Loucy (cell line): Measurements from ENCODE around the gene MACROH2A1.

ENCODE experiments used
- H2AFZ ChIP-seq: fragments of 200-600 bp; sonication (generic); 2 replicates; pipeline ENCODE4 v1.6.0; 2016; ENCODE audit warnings: antibody characterized with exemption, mild to moderate bottlenecking, low read length, moderate library complexity
- H3F3A ChIP-seq: fragments of 200-600 bp; 2 replicates; pipeline ENCODE4 v1.6.0; 2016; ENCODE audit warnings: antibody characterized with exemption, low read depth, mild to moderate bottlenecking
- H3K27me3 ChIP-seq: fragments of 200-600 bp; sonication (generic); 2 replicates; pipeline ENCODE4 v1.6.1; 2014; ENCODE audit warnings: low read length, mild to moderate bottlenecking; ENCODE audit not compliant: insufficient read depth, poor library complexity, severe bottlenecking
- H3K36me3 ChIP-seq: fragments of 200-600 bp; sonication (generic); 2 replicates; pipeline ENCODE4 v1.6.1; 2016; ENCODE audit warnings: low read length; ENCODE audit not compliant: insufficient read depth
- H3K4me1 ChIP-seq: fragments of 200-600 bp; sonication (generic); 2 replicates; pipeline ENCODE4 v1.5.1; 2014; ENCODE audit warnings: low read length, mild to moderate bottlenecking; ENCODE audit not compliant: insufficient read depth, poor library complexity, severe bottlenecking
- H3K4me2 ChIP-seq: fragments of 200-600 bp; sonication (generic); 2 replicates; pipeline ENCODE4 v1.6.0; 2014; ENCODE audit warnings: antibody characterized with exemption, low read length, low read depth, mild to moderate bottlenecking; ENCODE audit not compliant: poor library complexity, severe bottlenecking
- H3K4me3 ChIP-seq: fragments of 200-600 bp; sonication (generic); 2 replicates; pipeline ENCODE4 v1.5.1; 2014; ENCODE audit warnings: low read length, mild to moderate bottlenecking, mixed read lengths; ENCODE audit not compliant: poor library complexity, severe bottlenecking
- H3K79me2 ChIP-seq: fragments of 200-600 bp; sonication (generic); 2 replicates; pipeline ENCODE4 v1.6.1; 2014; ENCODE audit warnings: low read length; ENCODE audit not compliant: insufficient read depth
- H3K9ac ChIP-seq: fragments of 200-600 bp; sonication (generic); 2 replicates; pipeline ENCODE4 v1.6.0; 2014; ENCODE audit warnings: mild to moderate bottlenecking, low read depth, low read length, moderate library complexity; ENCODE audit not compliant: poor library complexity, severe bottlenecking
- H3K9me2 ChIP-seq: fragments of 200-600 bp; sonication (generic); replicated peaks from 2 replicates; pipeline ENCODE4 v1.6.1; 2016; ENCODE audit warnings: low read depth, low read length, mixed read lengths
- H3K9me3 ChIP-seq: fragments of 200-600 bp; sonication (generic); 2 replicates; pipeline ENCODE4 v1.6.1; 2014; ENCODE audit warnings: mild to moderate bottlenecking, antibody characterized with exemption, low read length, low read depth; ENCODE audit not compliant: insufficient read depth
- H4K20me1 ChIP-seq: fragments of 200-600 bp; sonication (generic); 2 replicates; pipeline ENCODE4 v1.6.0; 2014; ENCODE audit warnings: antibody characterized with exemption, low read length, mild to moderate bottlenecking; ENCODE audit not compliant: insufficient read depth, poor library complexity, severe bottlenecking
- EZH2phosphoT487 ChIP-seq: fragments of 200-600 bp; IDR thresholded peaks from 2 replicates; pipeline ENCODE4 v1.6.1; 2018; ENCODE audit warnings: antibody characterized with exemption, mild to moderate bottlenecking, moderate library complexity, borderline replicate concordance
- TF ChIP-seq, protein P1 (sequence below): fragments of 200-600 bp; sonication (generic); conservative IDR thresholded peaks from 2 replicates; pipeline ENCODE4 v1.5.1; 2014; ENCODE audit warnings: mild to moderate bottlenecking, antibody characterized with exemption, low read length

Gene MACROH2A1

DNA sequence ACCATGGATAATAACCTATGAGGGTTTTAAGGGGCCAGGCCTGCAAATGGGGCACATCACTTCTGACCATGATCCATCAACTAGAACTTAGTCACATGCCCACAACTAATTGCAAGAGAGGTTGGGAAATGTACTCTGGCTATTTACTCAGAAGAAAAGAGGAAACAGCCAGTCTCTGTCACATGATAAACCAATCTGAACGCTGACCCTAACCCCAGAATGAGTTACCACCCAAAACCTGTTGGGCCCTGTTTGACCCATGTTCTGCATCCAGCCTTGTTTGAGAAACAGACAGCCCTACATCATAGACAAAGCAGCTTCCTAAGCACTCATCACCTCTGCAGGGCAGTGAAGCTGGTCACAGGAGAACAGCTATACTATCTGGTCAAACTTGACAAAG is 5.8 kb downstream of the MACROH2A1 start:
- Histone ChIP-seq H3F3A (no peaks in the 10 kb centered on the region), H3K9me2 (no peaks in the 10 kb centered on the region), H3K36me3 (peaks cover 54% of the 10 kb centered on the region; the same call in 1 of the 2 replicates), H3K4me2 (peak overlapping the region; percentile 93), H3K9me3 (no peaks in the 10 kb centered on the region), H4K20me1 (peaks cover 99% of the 10 kb centered on the region), H3K27me3 (peaks cover under 1% of the 10 kb centered on the region), H3K9ac (peak overlapping the region; percentile 99), H2AFZ (no peak overlapping the region), H3K4me1 (peaks cover 89% of the 10 kb centered on the region), H3K79me2 (peaks cover 100% of the 10 kb centered on the region), H3K4me3 (peak overlapping the region; percentile 84)
- TF ChIP-seq, protein P1, sequence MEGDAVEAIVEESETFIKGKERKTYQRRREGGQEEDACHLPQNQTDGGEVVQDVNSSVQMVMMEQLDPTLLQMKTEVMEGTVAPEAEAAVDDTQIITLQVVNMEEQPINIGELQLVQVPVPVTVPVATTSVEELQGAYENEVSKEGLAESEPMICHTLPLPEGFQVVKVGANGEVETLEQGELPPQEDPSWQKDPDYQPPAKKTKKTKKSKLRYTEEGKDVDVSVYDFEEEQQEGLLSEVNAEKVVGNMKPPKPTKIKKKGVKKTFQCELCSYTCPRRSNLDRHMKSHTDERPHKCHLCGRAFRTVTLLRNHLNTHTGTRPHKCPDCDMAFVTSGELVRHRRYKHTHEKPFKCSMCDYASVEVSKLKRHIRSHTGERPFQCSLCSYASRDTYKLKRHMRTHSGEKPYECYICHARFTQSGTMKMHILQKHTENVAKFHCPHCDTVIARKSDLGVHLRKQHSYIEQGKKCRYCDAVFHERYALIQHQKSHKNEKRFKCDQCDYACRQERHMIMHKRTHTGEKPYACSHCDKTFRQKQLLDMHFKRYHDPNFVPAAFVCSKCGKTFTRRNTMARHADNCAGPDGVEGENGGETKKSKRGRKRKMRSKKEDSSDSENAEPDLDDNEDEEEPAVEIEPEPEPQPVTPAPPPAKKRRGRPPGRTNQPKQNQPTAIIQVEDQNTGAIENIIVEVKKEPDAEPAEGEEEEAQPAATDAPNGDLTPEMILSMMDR: no peak
- TF ChIP-seq EZH2phosphoT487: no peak

DNA sequence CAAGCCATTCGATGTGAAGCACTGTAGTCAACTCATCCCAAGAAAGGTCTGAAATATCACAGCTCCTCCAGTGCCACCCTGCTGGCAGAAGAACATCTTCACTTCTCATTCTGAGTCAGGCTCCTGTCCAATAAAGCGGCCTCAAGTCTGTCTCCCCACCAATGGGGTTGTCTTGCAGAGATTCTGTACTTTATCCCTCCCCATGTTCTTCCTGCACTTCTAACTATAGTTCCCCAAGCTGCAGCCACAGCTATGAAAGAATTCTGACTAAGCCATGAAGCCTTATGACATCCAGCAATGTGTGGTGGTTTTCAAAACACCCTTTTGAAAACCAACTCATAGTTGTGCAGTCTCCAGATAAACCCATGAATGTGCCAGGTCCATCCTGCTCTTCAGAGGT is 6.8 kb downstream of the MACROH2A1 start:
- Histone ChIP-seq H3K79me2 (peaks cover 100% of the 10 kb centered on the region), H3F3A (no peaks in the 10 kb centered on the region), H4K20me1 (peaks cover 99% of the 10 kb centered on the region), H3K9me2 (no peaks in the 10 kb centered on the region), H3K4me2 (peak overlapping the region; percentile 93), H3K27me3 (no peaks in the 10 kb centered on the region), H3K9ac (peak overlapping the region; percentile 56), H3K4me1 (peaks cover 95% of the 10 kb centered on the region), H2AFZ (no peak overlapping the region), H3K36me3 (peaks cover 64% of the 10 kb centered on the region), H3K4me3 (peak overlapping the region; percentile 84), H3K9me3 (no peaks in the 10 kb centered on the region)
- no peak for TF ChIP-seq EZH2phosphoT487
- TF ChIP-seq, protein P1: no peak

DNA sequence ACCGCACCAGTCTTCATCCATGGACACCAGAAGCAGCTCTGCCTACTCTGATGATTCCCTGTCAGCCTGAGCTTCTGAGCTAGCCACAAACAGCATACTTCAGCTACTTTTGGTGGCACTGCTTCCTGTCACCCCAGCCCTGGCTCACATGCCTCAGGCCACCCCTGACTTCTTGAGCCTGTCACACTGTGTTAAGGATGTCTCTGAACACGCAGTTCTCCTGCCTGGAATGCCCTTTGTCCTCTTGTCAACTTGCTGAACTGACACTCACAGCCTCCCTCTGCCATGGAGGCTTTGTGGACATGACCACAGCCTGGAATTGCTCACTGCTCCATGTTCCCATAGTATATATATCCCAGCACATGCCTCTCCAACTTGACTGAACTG is 7.2 kb downstream of the MACROH2A1 start:
- H3F3A ChIP-seq: no peaks in the 10 kb centered on the region
- H4K20me1 ChIP-seq: peaks cover 99% of the 10 kb centered on the region

More for the DNA sequence above, 7.2 kb downstream of the MACROH2A1 start:
- H3K9me3 ChIP-seq: no peaks in the 10 kb centered on the region
- TF ChIP-seq, protein P1: no peak
- no peak for TF ChIP-seq EZH2phosphoT487
- H3K4me2 ChIP-seq: peak overlapping the region; percentile 93
- H3K4me3 ChIP-seq: peak overlapping the region; percentile 84
- no peaks in the 10 kb centered on the region for H3K27me3 ChIP-seq
- no peak overlapping the region for H2AFZ ChIP-seq
- H3K9me2 ChIP-seq: no peaks in the 10 kb centered on the region
- peaks cover 100% of the 10 kb centered on the region for H3K79me2 ChIP-seq
- H3K4me1 ChIP-seq: peaks cover 94% of the 10 kb centered on the region
- peaks cover 67% of the 10 kb centered on the region for H3K36me3 ChIP-seq
- H3K9ac ChIP-seq: peak overlapping the region; percentile 56
